EH (cell line): ENCODE measurements around the gene HPS4.
"Not testable (repeated sequence)": the region's sequence is repeated elsewhere in the genome, so short reads cannot be mapped to it uniquely, and the experiment has no call there.

ENCODE experiments used
- DNase-seq: peaks from one replicate; pipeline ENCODE4 v3.0.0-alpha.2; 2015; ENCODE audit warnings: low read depth

HPS4 gene

DNA sequence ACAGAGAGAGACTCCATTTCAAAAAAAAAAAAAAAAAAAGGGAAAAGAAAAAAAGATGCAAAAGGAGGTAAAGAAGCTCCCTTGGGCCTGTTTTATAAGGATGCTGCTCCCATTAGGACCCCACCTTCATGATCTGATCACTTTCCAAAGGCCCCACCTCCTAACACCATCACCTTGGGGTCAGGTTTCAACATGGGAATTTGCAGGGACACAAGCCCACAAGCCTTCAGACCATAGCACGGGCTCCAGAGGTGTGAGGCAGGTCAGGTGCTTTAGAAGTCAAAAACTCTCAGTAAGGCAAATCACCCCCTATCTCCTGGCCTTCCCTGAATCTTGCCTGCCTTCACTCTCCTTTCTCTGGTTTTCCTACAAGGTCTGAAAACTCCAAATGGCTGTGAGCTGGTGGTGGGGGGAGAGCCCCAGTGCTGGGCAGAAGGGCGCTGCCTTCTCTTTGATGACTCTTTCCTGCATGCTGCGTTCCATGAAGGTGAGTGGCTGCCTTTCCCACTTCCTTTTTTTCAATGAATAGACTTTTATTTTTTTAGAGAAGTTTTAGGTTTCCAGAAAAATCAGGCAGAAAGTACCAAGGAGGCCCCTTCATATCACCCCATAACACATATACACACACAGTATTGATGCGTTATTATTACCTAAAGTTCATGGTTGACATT, 41.4 kb downstream of the HPS4 start:
- DNase-seq = no peak

DNA sequence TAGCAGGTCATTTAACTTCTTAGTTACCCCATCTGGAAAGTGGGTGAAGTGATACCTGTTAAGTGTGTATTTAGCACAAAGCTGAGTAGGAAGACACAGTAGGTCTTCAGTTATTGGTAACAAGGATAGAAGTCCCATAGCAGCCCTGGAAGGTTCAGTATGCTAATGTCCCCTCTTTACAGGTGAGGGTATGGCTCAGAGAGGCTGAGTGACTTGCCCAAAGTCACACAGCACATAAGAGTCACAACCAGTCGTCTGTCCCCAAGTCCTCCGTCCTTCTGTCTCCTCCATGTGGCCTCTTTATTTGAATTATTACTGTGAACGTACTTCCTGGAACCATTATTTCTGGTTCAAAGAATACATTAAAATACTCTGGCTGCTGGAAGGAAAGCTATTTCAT, 44.0 kb downstream of the HPS4 start:
- DNase-seq = no peak

DNA sequence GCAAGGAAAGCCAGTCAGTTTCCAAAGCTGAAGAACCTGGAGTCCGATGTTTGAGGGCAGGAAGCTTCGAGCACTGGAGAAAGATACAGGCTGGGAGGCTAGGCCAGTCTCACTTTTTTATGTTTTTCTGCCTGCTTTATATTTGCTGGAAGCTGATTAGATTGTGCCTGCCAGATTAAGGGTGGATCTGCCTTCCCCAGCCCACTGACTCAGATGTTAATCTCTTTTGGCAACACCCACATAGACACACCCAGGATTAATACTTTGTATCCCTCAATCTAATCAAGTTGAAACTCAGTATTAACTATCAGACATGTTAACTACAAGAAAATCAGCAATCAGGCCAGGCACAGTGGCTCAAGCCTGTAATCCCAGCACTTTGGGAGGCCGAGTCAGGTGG, 44.8 kb downstream of the HPS4 start:
- not testable (repeated sequence) for DNase-seq

DNA sequence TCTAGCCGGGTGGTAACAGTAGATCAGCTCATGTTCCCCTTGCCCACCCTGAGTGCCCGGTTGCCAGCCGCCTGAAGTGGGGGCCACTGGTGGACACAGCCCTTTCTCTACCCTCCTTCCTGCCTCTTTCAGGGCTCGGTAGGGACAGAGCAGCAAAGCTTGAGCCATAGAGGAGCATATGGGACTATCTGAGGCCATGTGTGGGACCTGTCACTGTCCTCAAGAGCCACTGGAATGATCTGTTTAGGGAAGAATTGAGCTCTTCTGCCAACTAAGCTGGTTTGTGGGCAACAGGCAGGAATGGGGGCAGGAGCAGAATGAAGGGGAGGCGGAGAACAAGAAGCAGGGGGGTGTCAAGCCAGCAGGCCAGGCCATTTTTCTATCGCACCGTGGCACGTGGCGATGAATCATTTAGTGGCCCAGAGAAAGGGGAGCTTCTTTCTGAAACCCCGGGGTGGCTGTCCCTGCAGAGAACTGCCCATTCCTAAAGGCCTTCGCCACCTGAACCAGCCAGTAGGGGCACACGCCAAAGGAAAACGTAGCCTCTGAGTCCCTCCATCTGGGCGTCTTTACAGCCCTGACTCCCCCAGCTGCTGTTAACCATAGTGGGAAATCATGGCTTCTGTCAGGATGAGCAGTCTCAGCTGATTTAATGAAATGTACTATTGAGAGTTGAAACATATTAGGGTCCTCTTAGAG, 45.7 kb downstream of the HPS4 start:
- DNase-seq = no peak

DNA sequence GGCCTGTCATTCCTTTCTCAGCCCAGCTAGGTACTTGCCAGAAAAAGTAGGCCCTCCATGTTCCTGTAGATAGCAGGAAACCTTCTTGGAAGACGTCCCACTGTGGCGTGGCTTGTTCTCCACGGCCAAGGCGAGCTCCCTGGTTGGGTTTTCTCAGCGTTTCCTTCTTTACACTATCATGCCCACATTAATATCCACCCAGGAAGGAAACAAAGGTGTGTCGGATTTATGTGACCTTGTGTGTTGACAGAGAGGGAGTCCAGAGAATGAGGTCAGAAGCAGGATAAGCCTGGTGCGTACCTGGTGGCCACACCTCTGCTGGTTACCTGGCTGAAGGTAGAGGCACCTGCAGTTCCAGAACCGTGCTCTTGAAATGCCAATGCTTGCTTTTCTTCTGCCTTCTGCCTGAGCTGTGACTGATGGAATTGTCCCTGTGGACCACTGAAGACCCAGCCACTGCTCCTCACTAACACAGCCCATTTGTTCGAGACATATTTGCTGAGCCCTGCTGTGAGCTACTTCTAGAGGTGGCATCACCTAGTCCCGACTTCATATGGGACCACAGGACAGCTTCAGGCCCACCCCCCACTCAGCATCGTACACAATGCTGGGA, 46.6 kb downstream of the HPS4 start:
- DNase-seq = no peak

DNA sequence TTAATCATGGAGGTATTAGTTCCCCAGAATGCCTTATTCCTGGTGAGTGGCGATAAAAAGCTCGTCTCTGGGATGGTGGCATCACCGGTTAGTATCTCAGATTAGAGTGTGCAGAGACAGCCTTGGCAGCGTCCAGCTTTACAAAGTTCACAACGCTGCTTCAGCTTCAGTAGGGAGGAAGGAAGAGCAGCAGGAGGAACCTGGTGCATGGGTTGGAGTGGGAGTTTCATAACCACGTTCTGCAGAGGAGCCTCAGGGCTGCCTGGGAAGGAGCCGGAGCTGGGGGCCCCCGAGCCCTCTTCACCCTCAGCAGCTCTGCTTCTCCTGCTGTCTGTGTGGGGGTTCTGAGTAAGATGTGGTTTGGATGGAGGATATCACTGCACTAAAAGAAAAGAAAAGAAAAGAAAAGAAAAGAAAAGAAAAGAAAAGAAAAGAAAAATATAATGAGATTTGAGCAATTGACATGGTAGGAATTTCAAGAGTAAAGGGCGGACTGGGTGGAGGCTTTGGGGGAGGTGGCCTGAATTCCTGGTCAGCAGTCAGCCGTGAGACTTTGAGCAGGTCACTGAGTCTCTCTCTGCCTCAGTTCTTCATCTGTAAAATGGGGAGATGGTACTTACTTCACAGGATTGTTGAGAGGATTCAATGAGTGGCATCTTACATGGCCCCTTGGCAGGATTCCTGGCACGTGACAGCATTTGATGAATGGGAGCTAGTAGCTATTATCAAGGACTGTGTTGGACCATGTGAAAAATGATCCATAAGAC, 48.1 kb downstream of the HPS4 start:
- no peak for DNase-seq

DNA sequence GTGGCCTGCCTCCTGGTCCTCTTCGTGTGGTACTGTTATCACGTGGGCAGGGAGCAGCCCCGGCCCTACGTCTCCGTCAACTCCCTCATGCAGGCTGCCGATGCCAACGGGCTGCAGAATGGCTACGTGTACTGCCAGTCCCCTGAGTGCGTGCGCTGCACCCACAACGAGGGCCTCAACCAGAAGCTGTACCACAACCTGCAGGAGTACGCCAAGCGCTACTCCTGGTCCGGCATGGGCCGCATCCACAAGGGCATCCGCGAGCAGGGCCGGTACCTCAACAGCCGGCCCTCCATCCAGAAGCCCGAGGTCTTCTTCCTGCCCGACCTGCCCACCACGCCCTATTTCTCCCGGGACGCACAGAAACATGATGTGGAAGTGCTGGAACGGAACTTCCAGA, 49.8 kb downstream of the HPS4 start:
- no peak for DNase-seq

DNA sequence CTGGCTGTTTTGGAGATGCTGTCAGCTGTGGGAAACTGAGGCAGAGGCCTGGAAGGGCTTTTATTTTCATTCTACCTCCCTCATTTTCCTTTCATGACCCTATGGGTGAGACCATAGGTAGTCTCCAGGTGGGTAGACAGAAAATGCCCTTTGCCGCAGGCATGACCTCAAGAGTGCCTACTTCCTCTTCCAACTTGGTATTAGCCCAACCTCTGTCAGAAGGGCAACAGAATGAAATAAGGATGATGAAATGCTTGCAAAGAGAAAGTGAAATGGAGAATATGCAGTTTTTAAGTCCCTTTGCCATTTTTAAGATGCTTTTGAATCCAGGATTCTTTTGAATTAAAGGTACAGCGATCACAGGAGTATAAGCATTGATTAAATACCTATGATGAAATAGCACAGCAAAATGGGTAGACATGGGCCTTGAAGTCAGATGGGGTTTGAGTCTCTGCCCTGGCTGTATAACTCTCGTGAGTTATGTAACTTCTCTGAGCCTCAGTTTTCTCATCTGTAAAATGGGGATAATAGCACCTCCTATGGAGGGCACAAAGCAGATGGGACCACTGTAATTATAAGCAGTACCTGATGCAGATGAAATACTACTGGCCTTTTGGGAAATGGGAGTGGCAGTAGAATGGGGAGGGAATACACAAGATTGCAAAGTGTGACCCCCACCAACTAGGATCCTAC, 50.8 kb downstream of the HPS4 start:
- DNase-seq = no peak

DNA sequence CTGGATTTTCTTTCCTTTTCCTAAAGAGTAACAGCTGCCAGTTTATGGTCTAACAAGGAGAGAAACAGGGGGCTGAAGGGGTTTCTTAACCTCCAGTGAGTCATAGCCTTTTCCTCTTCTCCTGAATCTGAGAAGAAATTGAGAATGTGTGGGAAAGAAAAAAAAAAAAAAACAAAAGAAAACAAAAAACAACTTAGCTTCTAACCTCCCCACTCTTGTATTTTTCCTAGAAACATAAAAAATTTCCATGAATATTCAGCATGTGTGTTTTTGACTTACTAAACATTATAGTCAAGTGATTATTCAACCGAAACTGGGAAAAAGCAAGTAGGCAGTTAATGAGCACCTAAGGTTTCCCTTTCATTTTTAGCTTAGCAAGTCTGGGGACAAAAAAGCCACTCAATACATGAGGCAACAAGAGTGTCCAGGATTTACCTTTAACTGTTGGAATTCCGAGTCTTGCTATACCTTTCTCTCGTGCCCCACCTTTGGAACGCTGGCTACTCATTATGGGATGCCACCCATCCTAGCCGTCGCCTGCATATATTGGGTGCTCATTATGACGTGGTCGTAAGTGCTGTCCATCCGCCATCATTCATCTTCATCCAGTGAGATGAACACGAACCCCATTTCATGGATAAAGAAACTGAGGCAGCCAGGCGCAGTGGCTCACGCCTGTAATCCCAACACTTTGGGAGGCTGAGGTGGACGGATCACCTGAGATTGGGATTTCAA, 52.2 kb downstream of the HPS4 start:
- DNase-seq = peak; percentile 34

DNA sequence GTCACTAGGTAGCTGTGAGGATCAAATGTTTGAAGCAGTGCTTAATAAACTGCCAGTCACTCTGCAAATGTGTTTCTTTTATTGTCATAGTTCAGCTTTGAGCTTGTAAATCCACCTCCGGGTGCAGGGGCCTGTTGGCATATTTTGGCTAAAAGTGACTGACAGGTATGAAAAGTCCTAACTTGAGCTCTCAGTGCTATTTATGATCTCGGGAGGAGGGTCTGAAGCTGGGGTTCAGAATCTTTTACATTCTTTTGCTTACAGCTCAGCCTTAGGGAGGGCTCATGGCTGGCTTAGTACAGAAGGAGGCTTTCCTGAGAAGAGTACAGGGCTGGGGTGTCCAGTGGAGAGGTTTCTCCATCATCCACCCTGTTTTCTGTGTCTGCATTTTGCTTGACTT, 53.0 kb downstream of the HPS4 start:
- no peak for DNase-seq

DNA sequence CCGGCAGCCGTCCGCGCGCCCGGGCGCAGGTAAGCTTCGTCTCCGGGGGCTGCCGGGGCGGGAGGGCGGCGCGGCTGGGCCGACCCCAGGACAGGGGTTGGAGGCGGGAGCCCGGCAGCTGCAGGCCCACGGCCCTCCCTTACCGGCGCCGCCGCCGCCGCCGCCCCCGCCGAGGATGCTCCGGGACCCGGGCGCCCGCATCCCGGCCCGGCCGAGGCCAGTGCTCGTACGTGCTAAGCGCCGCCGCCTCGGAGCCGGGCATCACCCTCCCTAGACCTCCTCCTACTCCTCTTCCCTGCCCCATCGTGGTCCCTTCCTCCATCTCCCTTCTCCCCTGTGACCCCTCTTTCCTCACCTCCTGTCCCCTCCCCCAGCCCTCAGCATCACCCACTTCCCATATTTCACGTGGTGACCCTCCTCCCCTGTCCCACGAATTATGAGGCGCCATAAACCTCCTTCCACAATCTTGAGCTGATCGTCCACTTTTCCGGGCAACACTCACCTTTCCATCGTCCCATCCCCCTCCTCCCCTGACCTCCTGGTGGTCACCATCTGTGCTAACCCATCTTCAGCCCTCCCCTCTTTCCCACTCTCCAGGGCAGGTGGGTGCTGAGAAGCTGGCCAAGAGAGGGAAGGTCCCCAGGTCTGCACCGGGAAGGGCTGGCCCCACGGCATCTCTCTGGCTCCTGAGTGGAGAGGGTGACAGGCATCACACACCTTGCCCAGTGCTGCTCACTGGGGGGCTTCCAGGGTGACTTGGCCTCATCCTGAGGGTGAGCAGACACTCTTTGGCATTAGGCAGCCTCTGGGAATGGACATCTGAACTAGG, 53.9 kb downstream of the HPS4 start:
- no peak for DNase-seq

DNA sequence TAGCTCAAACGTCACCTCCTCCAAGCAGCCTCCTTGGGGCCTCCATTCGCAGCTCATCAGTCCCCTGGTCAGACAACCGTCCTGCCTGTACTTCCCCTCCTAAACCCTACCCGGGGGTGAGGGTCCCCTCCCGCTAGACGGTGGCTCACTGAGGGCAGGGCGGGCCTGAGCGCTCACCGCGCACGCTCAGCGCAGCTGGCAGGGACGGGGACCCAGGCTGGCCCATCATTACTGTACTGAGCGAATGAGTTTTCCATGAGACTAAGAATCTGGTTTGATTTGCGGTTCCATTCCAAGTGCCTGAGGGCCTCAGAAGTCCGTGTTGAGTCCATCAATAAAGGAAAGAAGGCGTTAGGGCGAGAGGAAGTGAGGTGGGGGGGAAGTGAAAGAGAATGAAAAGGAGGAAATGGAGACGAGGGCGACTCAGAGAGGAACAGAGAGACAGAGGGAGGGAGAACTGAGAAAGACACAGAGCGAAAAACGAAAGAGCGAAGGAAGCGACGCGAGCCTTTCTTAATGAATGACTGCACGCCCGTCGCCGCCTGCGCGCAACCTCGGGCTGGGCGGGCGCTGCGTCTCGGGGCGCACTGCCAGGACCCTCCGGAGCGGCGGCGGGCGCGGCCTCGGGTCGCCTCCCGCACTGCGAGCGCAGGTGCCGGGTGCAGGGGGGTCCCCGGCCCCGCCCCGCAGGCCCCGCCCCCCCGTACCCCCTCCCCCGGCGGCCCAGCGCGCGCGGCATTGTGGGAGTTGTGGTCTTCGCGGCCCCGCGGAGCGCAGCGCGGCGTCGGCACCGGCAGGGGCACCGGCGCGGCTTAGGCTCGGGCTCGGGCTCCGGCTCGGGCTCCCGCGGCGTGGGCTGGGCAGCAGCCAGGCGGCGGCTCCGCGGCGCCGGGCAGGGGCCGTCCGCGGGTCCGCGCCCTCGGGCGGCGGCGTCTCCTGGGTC, 54.8 kb downstream of the HPS4 start, which contains the start of gene ASPHD2:
TSS of gene ASPHD2 (plus strand) at position 746 of the 943 bp plus-strand sequence. CDS start 4,356 bp downstream, outside the sequence.
- peak; percentile 75 for DNase-seq

DNA sequence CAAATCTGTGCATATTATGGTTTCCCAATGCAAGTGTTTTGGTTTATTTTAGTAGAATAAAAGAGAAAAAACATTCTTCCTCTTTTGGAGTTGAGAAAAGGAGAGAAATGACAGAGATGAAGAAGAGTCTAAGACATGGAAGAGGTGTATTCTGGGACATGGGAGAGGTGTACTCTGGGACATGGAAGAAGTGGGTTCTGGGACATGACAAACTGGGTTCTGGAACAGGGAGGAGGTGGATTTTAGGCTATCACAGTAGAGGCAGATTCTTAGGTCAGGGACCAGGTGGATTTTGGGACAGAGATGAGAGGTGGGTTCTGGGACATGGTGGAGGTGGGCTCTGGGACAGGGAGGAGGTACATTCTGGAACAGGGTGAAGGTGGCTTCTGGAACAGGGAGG, 56.7 kb downstream of the HPS4 start:
- DNase-seq = no peak

DNA sequence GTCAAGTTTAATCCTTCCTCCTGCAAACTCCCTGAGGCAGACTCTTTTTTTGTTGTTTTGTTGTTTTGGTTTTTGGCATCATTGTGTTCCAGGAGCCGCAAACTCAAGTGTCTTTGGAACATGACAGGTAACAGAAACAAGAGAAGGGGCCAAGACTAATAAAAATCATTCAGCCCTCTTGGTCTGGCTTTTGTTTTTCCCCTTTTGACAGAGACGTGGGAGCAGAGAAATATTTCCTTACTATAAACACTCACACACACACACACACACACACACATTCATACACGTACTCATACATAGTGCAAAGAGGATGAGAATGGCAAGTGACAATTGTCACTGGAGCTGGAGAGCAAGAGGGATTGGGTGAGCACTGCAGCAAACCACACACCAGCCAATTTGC, 65.0 kb downstream of the HPS4 start:
- DNase-seq = no peak

DNA sequence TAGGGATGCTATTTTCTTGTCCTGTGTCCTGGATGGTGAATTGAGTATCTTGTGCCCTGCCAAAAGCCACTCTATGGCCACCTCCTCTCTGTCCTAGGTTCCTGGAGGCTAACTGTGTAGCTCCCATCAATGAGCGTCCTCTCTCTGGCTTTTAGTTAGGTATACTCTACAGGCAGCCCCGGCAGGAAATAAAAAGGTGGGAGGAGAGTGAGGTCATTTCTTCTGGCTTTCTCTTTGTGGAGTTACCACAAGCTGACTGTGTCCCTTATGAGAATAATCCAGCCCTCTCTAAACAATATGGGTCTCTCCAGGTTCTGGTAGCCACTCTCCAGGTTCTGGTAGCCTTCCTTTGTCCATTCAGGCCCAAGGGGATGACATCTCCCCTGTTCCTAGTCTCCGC, 66.2 kb downstream of the HPS4 start:
- no peak for DNase-seq

DNA sequence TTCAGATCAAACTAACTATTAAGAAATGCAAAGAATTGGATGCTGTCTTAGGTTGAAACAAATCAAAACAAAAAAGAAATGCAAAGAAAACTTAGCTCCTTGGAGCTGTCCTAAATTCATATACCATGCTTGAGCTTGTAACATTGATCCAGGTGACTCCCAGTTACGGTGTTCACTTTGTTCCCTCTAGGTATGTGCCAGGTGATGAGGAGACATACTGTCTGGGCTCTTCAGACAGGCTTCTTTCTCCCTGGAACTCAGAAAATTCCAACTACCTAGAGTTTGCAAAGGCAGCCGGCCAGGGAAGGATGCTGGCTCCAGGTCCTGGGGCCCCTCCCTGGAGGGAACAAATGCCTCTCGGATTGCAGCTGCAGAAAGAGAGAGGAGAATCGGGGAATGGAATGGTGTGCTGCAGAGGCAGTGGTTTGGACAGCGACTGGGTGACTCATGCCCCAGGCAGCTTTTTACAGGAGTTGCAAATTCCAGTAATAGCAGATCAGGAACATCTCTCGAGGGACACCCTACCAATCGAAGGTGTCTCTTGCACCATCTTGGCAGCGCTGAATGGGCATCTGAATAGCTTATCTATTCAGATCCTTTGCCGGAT, 66.8 kb downstream of the HPS4 start:
- peak; percentile 87 for DNase-seq

DNA sequence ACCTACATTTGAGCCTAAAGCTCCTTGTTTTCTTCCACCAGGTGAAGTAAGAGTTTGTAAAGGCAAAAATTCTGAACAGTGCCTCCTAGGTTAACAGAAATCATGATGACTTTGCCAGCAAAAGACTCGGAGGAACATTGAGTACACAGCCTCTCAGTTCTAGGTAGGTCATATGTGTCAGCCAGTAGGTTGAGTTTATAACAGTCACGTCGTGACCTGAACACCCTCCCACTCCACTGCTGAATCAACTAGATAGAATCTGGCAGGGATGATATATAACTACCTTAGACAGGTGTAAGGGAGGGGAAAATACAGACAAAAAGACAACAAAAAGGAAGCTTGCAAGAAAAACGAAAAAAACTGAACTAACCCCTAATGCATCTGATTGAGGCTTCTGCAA, 67.3 kb downstream of the HPS4 start:
- no peak for DNase-seq

DNA sequence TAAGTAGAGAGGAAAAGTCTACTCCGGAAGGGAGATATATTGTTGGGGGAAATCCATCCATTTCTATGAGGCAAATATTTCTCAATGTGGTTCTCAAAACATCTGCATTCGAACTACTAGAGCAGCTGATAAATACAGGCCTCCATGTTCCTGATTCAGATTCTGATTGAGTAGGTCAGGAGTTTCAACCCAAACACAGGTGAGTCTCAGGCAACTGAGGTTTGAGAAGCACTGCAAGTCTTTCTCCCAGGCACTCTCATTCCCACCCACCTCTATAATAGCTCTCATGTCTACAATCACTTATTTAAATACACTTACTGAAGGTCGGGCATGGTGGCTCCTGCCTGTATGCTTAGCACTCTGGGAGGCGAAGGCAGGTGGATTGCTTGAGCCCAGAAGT, 69.2 kb downstream of the HPS4 start:
- no peak for DNase-seq

DNA sequence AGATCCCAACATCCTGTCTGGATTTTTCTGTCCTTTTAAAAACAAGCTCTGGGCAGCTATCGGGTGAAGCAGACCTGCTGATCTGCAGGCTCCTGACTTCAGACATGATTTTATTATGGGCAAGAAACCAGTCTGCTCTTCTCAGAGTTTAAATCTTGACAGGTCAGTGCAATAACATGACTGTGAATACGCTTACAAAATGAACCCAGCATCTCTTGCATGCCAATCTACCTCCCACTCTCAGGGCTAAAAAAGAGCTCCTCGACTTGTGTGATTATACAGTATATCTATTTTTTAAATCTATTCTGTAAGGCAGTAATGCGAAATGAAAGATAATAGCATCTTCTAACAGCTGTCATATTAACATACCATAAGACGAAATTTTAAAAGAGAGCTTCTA, 73.2 kb downstream of the HPS4 start:
- DNase-seq = no peak
